Hippocampal formation (tissue), 2 donors: ENCODE measurements around the gene CCDC187.

Source experiments
- DNase-seq, 2 donors: peaks; one replicate each; lab custom pipeline; 2025; lab: John Stamatoyannopoulos, UW

CCDC187 gene

GRCh38 chr9:136297016-136297691, 6.7 kb downstream of the CCDC187 start:
- no peak for DNase-seq

- no peak for DNase-seq
These were observed 7.4 kb downstream of the CCDC187 start for GRCh38 chr9:136296434-136297015.

- no peak for DNase-seq
These were observed 8.1 kb downstream of the CCDC187 start for GRCh38 chr9:136295542-136296433.

DNA sequence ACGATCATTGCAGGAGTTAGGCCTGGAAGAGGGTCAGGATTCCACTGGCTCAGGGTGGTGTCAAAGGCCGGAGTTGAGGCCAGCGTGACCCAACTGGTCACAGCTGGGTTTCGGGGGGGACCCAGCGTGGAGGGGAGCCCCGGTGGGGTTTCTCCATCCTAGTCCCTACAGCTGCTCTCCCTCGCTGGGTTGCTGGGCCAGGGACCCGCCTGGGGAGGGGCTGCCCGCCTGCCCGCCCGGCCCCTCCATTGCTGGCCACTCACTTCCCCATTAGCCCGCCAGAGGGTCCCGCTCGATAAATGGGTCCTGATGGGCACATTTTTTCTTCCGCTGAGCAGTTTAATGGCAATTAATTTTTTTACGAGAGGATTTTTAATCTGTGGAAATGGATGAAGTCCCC, 8.8 kb downstream of the CCDC187 start:
- no peak for DNase-seq

GRCh38 chr9:136294437-136294836, 9.5 kb downstream of the CCDC187 start:
- no peak for DNase-seq

DNA sequence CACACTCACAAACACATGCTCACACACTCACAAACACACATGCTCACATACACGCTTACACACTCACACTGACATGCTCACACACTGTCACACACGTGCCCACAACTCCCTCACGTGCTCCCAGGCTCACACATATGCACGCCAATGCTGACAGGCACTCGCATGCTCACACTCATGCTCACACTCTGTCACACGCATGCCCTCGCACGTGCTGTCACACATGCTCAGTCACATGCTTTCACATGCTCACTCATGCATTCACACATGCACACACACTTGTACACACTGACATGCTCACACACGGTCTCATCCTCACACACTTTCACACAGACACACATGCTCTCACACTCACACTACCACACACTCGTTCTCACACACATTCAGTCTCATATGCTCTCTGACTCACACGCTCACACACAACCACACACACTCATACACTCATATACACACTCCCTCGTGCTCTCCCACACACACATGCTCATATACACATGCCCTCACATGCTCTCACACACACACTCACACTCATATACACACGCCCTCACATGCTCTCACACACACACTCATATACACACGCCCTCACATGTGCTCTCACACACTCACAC, 10.3 kb downstream of the CCDC187 start:
- DNase-seq = no peak

DNA sequence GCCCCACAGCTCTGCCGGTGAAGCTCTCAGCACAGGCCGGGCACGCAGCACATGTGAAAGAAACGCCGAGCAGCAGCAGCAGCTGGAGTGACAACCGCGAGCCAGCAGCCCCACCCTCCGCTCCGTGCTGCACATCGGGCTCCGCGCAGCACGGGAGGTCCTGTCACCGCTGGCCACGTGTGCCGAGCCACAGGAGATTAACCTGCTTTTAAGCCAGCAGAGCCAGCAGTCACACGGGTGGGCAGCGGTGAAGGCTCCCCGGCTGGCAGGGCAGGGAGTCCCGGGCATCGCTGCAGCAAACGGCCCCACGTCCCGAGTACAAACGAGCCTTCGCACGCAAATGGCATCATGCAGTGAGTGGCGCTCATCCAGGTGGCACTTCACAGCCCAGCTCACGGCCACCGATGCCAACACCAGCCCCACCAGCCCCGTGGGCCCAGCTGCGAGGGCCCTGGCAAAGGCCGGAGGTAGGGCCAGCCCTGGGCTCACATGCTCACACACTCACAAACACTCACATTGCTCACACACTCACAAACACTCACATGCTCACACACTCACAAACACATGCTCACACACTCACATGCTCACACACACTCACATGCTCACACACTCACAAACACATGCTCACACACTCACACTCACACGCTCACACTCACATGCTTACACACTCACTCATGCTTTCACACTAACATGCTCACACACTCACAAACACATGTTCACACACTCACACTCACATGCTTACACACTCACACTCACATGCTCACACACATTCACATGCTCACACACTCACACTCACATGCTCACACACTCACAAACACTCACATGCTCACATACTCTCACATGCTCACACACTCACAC, 11.1 kb downstream of the CCDC187 start:
- no peak for DNase-seq

GRCh38 chr9:136292026-136292538, 11.8 kb downstream of the CCDC187 start:
- no peak for DNase-seq

- no peak for DNase-seq
These were observed 12.4 kb downstream of the CCDC187 start for GRCh38 chr9:136291306-136292025.

GRCh38 chr9:136290508-136291000, 13.3 kb downstream of the CCDC187 start:
- DNase-seq = no peak

DNA sequence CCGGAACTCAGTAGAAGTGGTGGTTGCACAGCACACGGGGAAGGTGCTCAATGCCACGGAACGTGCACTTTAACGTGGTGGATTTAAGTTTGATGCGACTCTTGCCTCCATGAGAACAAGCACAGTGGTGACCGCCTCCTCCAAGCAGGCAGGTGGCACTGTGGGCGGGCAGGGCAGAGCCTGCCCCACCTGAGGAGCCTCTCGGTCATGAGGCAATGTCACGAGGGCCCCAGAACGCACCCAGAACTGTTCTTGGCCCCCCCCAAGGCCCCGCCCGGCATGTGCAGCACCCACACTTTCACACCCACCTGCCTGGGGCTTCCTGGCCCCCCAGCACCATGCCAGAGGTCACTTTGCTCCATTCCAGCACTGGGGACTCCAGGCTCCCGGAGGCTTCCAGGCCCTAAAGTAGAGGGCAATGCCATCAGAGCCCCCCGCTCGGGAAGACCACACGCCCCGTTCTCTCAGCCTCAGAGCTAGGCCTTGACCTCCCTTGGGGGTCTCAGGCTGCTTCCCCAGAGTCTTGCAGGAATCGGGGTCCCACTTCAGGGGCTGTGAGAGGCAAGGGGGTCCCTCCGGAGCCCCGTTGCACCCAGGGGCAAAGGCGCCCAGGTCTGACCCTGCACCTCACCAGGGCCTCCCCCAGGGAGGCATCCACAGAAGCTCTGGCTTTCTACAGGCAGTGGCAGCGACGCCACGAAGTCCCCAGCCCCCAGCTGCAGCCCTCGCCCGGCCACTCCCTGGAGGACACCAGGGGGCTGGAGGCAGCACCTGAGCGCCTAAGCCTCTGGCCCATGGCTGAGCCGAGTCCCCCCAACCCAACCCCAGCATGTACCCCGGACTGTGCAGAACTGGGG, 14.0 kb downstream of the CCDC187 start:
- no peak for DNase-seq

GRCh38 chr9:136287960-136288753, 15.7 kb downstream of the CCDC187 start:
- DNase-seq = no peak

- DNase-seq = no peak
These were observed 16.9 kb downstream of the CCDC187 start for GRCh38 chr9:136286987-136287379.

GRCh38 chr9:136286359-136286986, 17.4 kb downstream of the CCDC187 start:
- DNase-seq = no peak

DNA sequence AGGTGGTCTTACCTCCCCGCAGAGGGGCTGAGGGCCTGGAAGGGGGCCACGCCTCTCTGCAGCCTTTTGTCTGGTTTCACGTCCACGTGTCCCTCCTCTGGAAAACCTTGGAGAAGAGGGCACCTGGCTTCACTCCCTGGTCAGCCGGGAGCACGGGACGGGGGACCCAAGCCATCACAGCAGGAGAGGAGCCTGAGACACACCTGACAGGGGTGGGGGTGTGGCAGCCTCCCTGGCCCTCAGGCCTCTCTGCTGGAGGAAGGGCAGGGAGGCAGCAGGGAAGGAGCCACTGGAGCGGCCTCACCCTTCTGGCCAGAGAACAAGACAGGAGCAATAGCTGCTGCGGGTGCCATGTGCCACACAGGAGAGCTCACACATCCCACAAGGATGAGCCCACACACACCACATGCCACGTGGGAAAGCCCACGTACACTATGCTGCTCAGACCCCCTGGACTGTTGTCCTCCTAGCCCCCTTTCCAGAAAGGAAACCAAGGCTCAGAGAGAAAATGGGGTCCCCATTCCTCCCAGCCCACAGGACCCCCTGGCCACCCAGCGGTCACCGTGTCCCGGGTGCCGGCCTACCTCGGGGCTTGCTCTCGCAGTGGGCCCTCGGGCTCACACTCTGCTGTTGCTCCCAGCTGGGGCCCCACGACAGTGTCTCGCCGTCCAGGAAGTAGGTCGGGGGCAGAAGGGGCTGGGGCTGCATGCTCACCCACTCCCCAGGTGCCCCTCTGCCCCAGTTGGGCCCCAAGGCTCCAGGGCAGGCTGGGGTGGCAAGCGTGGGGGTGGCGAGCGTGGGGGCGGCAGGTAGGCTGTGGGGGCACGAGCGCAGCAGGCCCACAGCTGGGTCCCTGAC, 18.2 kb downstream of the CCDC187 start:
- DNase-seq = no peak

DNA sequence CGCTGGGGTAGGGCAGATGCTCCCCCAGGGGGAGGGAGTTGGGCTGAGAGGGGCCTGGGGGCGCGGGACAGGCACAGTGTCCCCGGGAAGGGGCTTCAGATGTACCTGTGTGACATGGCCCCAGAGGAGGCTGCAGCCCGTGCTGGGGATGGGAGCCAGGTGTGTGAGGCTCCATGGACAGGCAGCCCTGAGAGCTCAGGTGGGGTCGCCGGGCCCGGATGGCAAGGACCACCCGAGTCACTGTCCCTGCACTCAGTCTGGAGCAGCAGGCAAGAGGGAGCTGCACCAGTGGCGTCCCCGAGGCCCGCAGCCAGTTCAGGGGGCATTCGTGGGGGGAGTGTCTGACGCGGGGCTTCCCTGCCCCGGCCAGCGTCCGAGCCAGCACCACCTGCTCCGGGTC, 18.9 kb downstream of the CCDC187 start:
- DNase-seq = no peak

DNA sequence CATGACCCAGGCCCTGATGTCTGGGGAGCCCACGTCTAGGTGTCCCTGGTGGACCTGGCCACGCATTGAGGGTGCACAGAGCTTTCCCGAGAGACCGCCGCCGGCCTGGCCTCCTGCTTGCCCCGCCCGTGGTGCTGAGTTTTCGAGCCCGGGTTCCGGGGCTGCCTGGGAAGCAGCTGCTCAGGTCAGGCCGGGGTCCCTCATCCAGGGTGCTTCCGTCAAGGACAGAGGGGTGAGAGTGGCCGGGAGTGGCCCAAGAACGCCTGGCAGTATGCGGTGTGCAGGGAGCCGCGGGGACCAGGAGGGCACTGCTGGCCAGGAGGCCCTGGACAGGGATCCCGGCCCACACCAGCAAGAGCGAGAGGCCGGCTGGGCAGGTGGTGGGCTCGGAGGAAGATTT, 19.6 kb downstream of the CCDC187 start:
- DNase-seq = no peak
